Right atrium auricular region (tissue), 2 donors: Measurements from ENCODE around the gene RASSF4. TPM values are rescaled to one million over a fixed set of nuclear protein-coding genes. Genes with fewer than 3 reads are reported as not detected.

Experiments
- DNase-seq: peaks from one replicate; pipeline ENCODE4 v3.0.0-alpha.2; 2019; ENCODE audit warnings: low spot score
- H3K27ac ChIP-seq, 2 donors: fragments of 200-600 bp; sonication (generic); 1 replicate in 1 of 2; 2 replicates in 1 of 2; pipeline ENCODE4 v1.5.1; 2016 to 2019
- H3K27me3 ChIP-seq, 2 donors: fragments of 200-600 bp; sonication (generic); one replicate each; pipeline versions ENCODE4 v1.5.1 to v1.6.0; 2017 to 2019
- H3K36me3 ChIP-seq: fragments of 200-600 bp; sonication (generic); one replicate; pipeline ENCODE4 v1.5.1; 2016
- H3K4me1 ChIP-seq, 2 donors: fragments of 200-600 bp; sonication (generic); one replicate each; pipeline versions ENCODE4 v1.5.1 to v1.6.0; 2017 to 2019
- H3K4me3 ChIP-seq, 2 donors: fragments of 200-600 bp; sonication (generic); 1 replicate in 1 of 2; 2 replicates in 1 of 2; pipeline ENCODE4 v1.5.1; 2017 to 2019; ENCODE audit warnings: mild to moderate bottlenecking in 1 of 2, moderate library complexity in 1 of 2
- H3K9me3 ChIP-seq, 2 donors: fragments of 200-600 bp; sonication (generic); one replicate each; pipeline ENCODE4 v1.5.1; 2019
- total RNA-seq, 2 donors: library from RNA; depleted of rRNA; stranded (reverse); fragments of >200 nt; gene quantifications; one replicate each; pipeline ENCODE4 v1.1.0, GENCODE V29; 2016
- TF ChIP-seq, protein P1 (sequence below), 2 donors: fragments of 200-600 bp; sonication (generic); IDR thresholded peaks; one replicate each; pipeline ENCODE4 v1.5.1; 2019; ENCODE audit warnings: antibody characterized with exemption in 2 of 2

The RASSF4 gene
- total RNA-seq, 2 donors from 2014 or later: 43.3 to 43.4 TPM

DNA sequence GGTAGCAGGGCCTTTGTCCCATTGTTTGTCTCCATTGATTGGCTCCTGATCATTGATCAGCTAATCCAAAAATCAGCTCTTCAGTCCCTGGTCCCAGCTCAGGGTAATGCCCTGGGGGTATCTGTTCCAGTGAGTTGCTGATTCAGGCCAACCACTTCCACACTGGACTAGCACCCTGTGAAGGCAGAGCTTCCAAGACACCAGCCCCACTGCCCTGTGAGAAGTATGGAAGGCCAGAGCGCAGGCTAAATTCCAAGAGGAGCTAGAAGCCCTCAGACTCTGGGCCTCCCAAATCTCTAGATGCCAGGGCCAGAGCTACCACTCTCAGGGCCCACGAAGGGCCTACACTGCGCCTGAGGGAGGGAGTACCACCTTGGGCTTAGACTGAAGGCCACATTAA is 38.1 kb upstream of the RASSF4 start:
- H3K4me1 ChIP-seq: no peaks in the 10 kb centered on the region
- TF ChIP-seq, protein P1, sequence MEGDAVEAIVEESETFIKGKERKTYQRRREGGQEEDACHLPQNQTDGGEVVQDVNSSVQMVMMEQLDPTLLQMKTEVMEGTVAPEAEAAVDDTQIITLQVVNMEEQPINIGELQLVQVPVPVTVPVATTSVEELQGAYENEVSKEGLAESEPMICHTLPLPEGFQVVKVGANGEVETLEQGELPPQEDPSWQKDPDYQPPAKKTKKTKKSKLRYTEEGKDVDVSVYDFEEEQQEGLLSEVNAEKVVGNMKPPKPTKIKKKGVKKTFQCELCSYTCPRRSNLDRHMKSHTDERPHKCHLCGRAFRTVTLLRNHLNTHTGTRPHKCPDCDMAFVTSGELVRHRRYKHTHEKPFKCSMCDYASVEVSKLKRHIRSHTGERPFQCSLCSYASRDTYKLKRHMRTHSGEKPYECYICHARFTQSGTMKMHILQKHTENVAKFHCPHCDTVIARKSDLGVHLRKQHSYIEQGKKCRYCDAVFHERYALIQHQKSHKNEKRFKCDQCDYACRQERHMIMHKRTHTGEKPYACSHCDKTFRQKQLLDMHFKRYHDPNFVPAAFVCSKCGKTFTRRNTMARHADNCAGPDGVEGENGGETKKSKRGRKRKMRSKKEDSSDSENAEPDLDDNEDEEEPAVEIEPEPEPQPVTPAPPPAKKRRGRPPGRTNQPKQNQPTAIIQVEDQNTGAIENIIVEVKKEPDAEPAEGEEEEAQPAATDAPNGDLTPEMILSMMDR (IDR thresholded peaks at IDR 0.05): no peak
- no peak overlapping the region for H3K27ac ChIP-seq
- H3K4me3 ChIP-seq: no peak overlapping the region
- DNase-seq: no peak
- H3K9me3 ChIP-seq: no peaks in the 10 kb centered on the region
- no peaks in the 10 kb centered on the region for H3K27me3 ChIP-seq
- H3K36me3 ChIP-seq: no peaks in the 10 kb centered on the region

DNA sequence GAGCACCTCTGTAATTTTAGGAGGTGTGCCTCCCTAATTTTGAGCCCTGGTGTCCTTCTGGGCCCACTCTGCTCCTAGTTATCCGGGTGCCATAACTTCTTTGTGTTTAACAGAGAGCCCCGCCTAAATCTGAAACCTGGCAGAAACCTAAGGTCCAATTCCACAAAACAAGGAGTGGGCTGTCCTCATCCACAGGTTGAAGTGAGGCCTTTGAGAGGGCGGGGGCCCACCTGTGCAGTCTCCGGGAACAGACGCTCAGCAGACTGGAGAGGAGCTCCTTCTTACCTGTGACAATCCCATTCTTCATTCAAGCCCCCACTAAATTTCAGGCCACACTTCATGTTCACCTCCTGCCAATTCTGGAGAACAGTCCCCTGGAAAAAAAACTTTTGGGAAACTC is 37.6 kb upstream of the RASSF4 start:
- Histone ChIP-seq H3K9me3 (no peaks in the 10 kb centered on the region), H3K27ac (no peak overlapping the region), H3K36me3 (no peaks in the 10 kb centered on the region), H3K27me3 (no peaks in the 10 kb centered on the region), H3K4me1 (no peaks in the 10 kb centered on the region), H3K4me3 (no peak overlapping the region)
- TF ChIP-seq, protein P1 (IDR thresholded peaks at IDR 0.05): no peak
- no peak for DNase-seq

DNA sequence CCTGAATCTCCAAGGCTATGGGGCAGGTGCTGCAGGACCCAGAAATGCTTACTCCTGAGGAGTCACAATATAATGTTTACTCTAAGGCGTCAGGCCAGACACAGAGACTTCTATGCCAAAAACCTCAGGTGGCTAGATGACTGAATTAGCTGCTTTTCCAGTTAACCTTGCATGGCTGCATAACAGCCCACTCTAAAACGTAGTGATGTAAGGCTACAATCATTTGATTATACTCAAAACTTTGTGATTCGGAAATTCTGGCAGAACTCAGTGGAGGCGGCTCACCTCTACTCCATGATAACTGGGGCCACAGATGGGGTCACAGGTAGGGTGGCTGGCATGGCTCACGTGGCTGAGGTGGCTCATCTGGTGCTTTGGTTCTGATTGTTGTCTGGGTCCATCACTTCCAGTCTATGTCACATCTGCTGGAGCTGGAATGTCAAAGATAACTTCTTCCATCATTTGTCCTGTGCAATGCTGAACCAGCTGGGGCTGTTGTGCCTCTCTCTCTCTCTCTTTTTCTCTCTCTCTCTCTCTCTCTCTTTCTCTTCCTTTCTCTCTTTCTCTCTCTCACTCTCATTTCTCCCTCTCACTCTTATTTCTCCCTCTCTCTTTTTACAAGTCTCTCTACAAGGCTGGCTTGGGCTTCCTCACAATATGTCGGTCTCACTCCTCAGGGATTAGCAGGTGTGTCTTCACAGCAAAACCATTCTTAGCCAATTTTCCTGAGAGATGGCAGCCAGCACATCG is 36.6 kb upstream of the RASSF4 start:
- H3K9me3 ChIP-seq: no peaks in the 10 kb centered on the region
- H3K27me3 ChIP-seq: no peaks in the 10 kb centered on the region
- no peaks in the 10 kb centered on the region for H3K4me1 ChIP-seq
- no peak overlapping the region for H3K4me3 ChIP-seq
- TF ChIP-seq, protein P1 (IDR thresholded peaks at IDR 0.05): no peak
- H3K36me3 ChIP-seq: no peaks in the 10 kb centered on the region
- no peak for DNase-seq
- no peak overlapping the region for H3K27ac ChIP-seq

DNA sequence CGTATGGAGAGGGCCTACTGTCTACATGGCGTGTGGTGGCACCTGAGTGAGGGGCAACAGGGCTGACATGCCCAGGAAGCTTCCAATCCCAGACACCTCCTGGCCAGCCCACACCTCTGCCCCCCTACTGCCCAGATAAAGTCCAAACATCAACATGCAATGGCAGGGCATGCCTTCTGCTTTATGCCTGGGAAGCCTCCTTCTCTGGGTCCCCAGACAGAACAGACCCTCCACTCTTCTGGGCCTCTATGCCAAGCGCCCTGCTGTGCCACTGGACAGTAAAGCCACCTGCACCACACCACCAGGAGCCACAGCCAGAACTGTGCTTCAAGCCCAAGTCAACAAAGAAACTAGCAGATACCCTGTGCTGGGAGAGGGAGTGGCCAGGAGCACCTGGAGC is 36.0 kb upstream of the RASSF4 start:
- DNase-seq: no peak
- Histone ChIP-seq H3K9me3 (no peaks in the 10 kb centered on the region), H3K4me1 (no peaks in the 10 kb centered on the region), H3K27ac (no peak overlapping the region), H3K27me3 (no peaks in the 10 kb centered on the region), H3K4me3 (no peak overlapping the region), H3K36me3 (no peaks in the 10 kb centered on the region)
- TF ChIP-seq, protein P1 (IDR thresholded peaks at IDR 0.05): no peak

DNA sequence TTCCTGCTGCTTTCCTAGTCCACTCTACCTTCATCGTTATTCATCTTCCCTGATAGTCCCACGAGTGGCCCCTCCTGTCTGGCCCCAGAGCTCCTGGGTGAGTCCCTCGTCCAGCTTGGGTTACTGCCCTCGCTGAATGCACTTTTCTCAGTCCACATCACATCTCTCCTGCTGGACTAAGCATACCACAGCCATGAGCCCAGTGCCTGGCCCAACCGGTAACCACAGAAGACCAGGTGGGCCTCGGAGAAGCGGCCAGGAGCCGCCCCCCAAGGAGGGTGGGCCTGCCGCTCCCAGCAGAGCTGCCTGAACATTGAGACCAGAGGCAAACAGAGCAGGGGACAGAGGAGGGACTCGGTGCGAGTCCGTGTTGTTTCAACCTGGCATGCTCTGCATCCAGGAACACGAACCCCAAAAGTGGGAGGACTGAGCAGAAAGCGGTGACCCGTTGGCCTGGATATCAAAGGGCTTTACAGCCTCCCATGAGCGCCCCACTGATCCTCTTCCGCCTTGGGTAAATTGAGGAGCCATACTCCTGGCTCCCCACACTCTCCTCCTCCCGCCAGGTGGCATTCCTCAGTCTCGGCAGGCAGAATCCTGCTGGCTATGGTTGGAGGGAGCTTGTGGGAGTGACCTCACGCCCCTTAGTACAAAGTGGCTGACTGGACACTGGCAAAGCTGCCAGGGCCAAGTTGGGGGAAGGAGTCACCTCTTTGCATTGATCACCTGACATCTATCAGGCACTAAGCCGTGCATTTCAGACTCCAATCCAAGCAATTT is 35.2 kb upstream of the RASSF4 start:
- no peak for DNase-seq
- no peaks in the 10 kb centered on the region for H3K36me3 ChIP-seq
- H3K27ac ChIP-seq: no peak overlapping the region
- H3K4me3 ChIP-seq: no peak overlapping the region
- H3K9me3 ChIP-seq: no peaks in the 10 kb centered on the region
- no peaks in the 10 kb centered on the region for H3K27me3 ChIP-seq
- H3K4me1 ChIP-seq: no peaks in the 10 kb centered on the region
- TF ChIP-seq, protein P1 (IDR thresholded peaks at IDR 0.05): no peak
